ENCODE measurements around the gene OR10G6.
"Not testable (repeated sequence)": the region's sequence is repeated elsewhere in the genome, so short reads cannot be mapped to it uniquely, and the experiment has no call there.

Gene OR10G6

GRCh38 chr11:123995119-123995518, at the start of gene OR10G6:
OR10G6 (minus strand) TSS chr11:123995161; CDS start chr11:123995161, 0 bp downstream.
- Mint-ChIP-seq H3K4me1 (no peaks in the 10 kb centered on the region), H3K9me3 (peaks cover 4% of the 10 kb centered on the region), H3K36me3 (no peaks in the 10 kb centered on the region), H3K27ac (no peak within 1 kb of the TSS), H3K4me3 (no peak within 1 kb of the TSS)
- ATAC-seq (no peak), DNase-seq (ENCODE audit: low spot score in 2 of 2) (no peak)

- Mint-ChIP-seq H3K4me1 (no peaks in the 10 kb centered on the region), H3K27ac (no peak overlapping the region), H3K9me3 (no peaks in the 10 kb centered on the region), H3K4me3 (no peak overlapping the region), H3K36me3 (no peaks in the 10 kb centered on the region)
- ATAC-seq (no peak), DNase-seq (ENCODE audit: low spot score in 2 of 2) (no peak)
Measured at GRCh38 chr11:124043420-124043819, 48.5 kb upstream of the OR10G6 start.

- no peak within 1 kb of the TSS for H3K27ac Mint-ChIP-seq
- H3K9me3 Mint-ChIP-seq, result no peaks in the 10 kb centered on the region
- DNase-seq (ENCODE audit: low spot score in 2 of 2) (no peak), ATAC-seq (no peak)
- H3K36me3 Mint-ChIP-seq, result no peaks in the 10 kb centered on the region
- no peaks in the 10 kb centered on the region for H3K4me1 Mint-ChIP-seq
- H3K4me3 Mint-ChIP-seq, result no peak within 1 kb of the TSS
Measured at GRCh38 chr11:124041254-124041653, 46.3 kb upstream of the OR10G6 start, which contains the start of gene OR10G7. OR10G7 (minus strand) TSS chr11:124041325; CDS start chr11:124039001, 2,324 bp downstream.

- no peaks in the 10 kb centered on the region for H3K9me3 Mint-ChIP-seq
- no peak overlapping the region for H3K4me3 Mint-ChIP-seq
- no peak overlapping the region for H3K27ac Mint-ChIP-seq
- DNase-seq (ENCODE audit: low spot score in 2 of 2) (no peak), ATAC-seq (no peak)
- no peaks in the 10 kb centered on the region for H3K4me1 Mint-ChIP-seq
- H3K36me3 Mint-ChIP-seq, result no peaks in the 10 kb centered on the region
Measured at GRCh38 chr11:124039557-124039956, 44.6 kb upstream of the OR10G6 start.

GRCh38 chr11:124036666-124037065, 41.7 kb upstream of the OR10G6 start:
- no peaks in the 10 kb centered on the region for H3K4me1 Mint-ChIP-seq
- H3K27ac Mint-ChIP-seq, result no peak overlapping the region
- no peak overlapping the region for H3K4me3 Mint-ChIP-seq
- DNase-seq (ENCODE audit: low spot score in 2 of 2) (no peak), ATAC-seq (no peak)
- no peaks in the 10 kb centered on the region for H3K9me3 Mint-ChIP-seq
- no peaks in the 10 kb centered on the region for H3K36me3 Mint-ChIP-seq

- no peak for ATAC-seq
- H3K4me1 Mint-ChIP-seq, result no peaks in the 10 kb centered on the region
Measured at GRCh38 chr11:124026498-124026897, 31.5 kb upstream of the OR10G6 start, which contains the start of gene OR10G8. OR10G8 (plus strand) TSS chr11:124026798; CDS start chr11:124029623, 2,825 bp downstream.

GRCh38 chr11:124015837-124016236, 20.9 kb upstream of the OR10G6 start:
- H3K4me3 Mint-ChIP-seq; H3K9me3 Mint-ChIP-seq; H3K27ac Mint-ChIP-seq; H3K4me1 Mint-ChIP-seq; H3K36me3 Mint-ChIP-seq; DNase-seq (ENCODE audit: low spot score in 2 of 2): not testable (repeated sequence)
- ATAC-seq, result peak; percentile 51

More at GRCh38 chr11:124026498-124026897, 31.5 kb upstream of the OR10G6 start, which contains the start of gene OR10G8:
- Mint-ChIP-seq H3K9me3 (no peaks in the 10 kb centered on the region), H3K4me3 (no peak within 1 kb of the TSS), H3K27ac (no peak within 1 kb of the TSS), H3K36me3 (no peaks in the 10 kb centered on the region)
- no peak for DNase-seq (ENCODE audit: low spot score in 2 of 2)

GRCh38 chr11:124012697-124013096, 17.7 kb upstream of the OR10G6 start, which contains the start of gene OR10G4:
OR10G4 (plus strand) TSS chr11:124012997; CDS start chr11:124015575, 2,578 bp downstream.
- H3K4me3 Mint-ChIP-seq, result no peak within 1 kb of the TSS
- no peak for DNase-seq (ENCODE audit: low spot score in 2 of 2)

GRCh38 chr11:123979311-123979710, 15.7 kb downstream of the OR10G6 start:
- ATAC-seq, result no peak
- H3K4me3 Mint-ChIP-seq, result no peak overlapping the region
- no peak for DNase-seq (ENCODE audit: low spot score in 2 of 2)
- H3K4me1 Mint-ChIP-seq, result no peaks in the 10 kb centered on the region
- H3K27ac Mint-ChIP-seq, result no peak overlapping the region
- no peaks in the 10 kb centered on the region for H3K36me3 Mint-ChIP-seq
- peaks cover 23% of the 10 kb centered on the region for H3K9me3 Mint-ChIP-seq

More at GRCh38 chr11:124012697-124013096, 17.7 kb upstream of the OR10G6 start, which contains the start of gene OR10G4:
- H3K9me3 Mint-ChIP-seq, result no peaks in the 10 kb centered on the region
- no peaks in the 10 kb centered on the region for H3K4me1 Mint-ChIP-seq
- H3K36me3 Mint-ChIP-seq, result no peaks in the 10 kb centered on the region
- ATAC-seq, result no peak
- H3K27ac Mint-ChIP-seq, result no peak within 1 kb of the TSS

- peaks cover 16% of the 10 kb centered on the region for H3K9me3 Mint-ChIP-seq
- no peaks in the 10 kb centered on the region for H3K4me1 Mint-ChIP-seq
- H3K4me3 Mint-ChIP-seq, result no peak within 1 kb of the TSS
- no peaks in the 10 kb centered on the region for H3K36me3 Mint-ChIP-seq
- no peak for DNase-seq (ENCODE audit: low spot score in 2 of 2)
- H3K27ac Mint-ChIP-seq, result no peak within 1 kb of the TSS
- ATAC-seq, result no peak
Measured at GRCh38 chr11:123977731-123978347, 17.1 kb downstream of the OR10G6 start, which contains the start of gene OR10S1. OR10S1 (minus strand) TSS chr11:123977781; CDS start chr11:123977664, 117 bp downstream.

- ATAC-seq (peak; percentile 39), DNase-seq (ENCODE audit: low spot score in 2 of 2) (no peak)
- no peak overlapping the region for H3K4me3 Mint-ChIP-seq
- H3K36me3 Mint-ChIP-seq, result no peaks in the 10 kb centered on the region
- no peak overlapping the region for H3K27ac Mint-ChIP-seq
- no peaks in the 10 kb centered on the region for H3K4me1 Mint-ChIP-seq
- H3K9me3 Mint-ChIP-seq, result peaks cover 9% of the 10 kb centered on the region
Measured at GRCh38 chr11:123976770-123977560, 18.0 kb downstream of the OR10G6 start.

GRCh38 chr11:123973816-123974215, 21.1 kb downstream of the OR10G6 start:
- Mint-ChIP-seq H3K36me3 (no peaks in the 10 kb centered on the region), H3K27ac (no peak overlapping the region), H3K9me3 (peaks cover 6% of the 10 kb centered on the region), H3K4me1 (no peaks in the 10 kb centered on the region), H3K4me3 (no peak overlapping the region)
- ATAC-seq (no peak), DNase-seq (ENCODE audit: low spot score in 2 of 2) (no peak)

- H3K36me3 Mint-ChIP-seq, result no peaks in the 10 kb centered on the region
- ATAC-seq, result no peak
- peaks cover 6% of the 10 kb centered on the region for H3K9me3 Mint-ChIP-seq
- no peak overlapping the region for H3K4me3 Mint-ChIP-seq
- DNase-seq (ENCODE audit: low spot score in 2 of 2), result no peak
- H3K4me1 Mint-ChIP-seq, result no peaks in the 10 kb centered on the region
- H3K27ac Mint-ChIP-seq, result no peak overlapping the region
Measured at GRCh38 chr11:123956752-123957151, 38.2 kb downstream of the OR10G6 start.

- Mint-ChIP-seq H3K4me1 (no peaks in the 10 kb centered on the region), H3K36me3 (no peaks in the 10 kb centered on the region), H3K27ac (no peak overlapping the region), H3K4me3 (no peak overlapping the region), H3K9me3 (peaks cover 7% of the 10 kb centered on the region)
- DNase-seq (ENCODE audit: low spot score in 2 of 2) (no peak), ATAC-seq (no peak)
Measured at GRCh38 chr11:123945132-123945531, 49.8 kb downstream of the OR10G6 start.

Data from stimulated activated effector memory CD8-positive, alpha-beta T cell treated with anti-CD3 and anti-CD28 coated beads, Interleukin-12 subunit alpha, Interleukin-12 subunit beta, amount 100 ng/mL, for 72 hours (primary cell).